GM12872 (cell line): ENCODE measurements around the gene TYRP1.

Experiments used
- TF ChIP-seq, protein P1 (sequence below): IDR thresholded peaks from 3 replicates; pipeline ENCODE4 v1.5.1; 2011; ENCODE audit warnings: low read depth, mild to moderate bottlenecking, low read length, moderate library complexity; ENCODE audit not compliant: insufficient read depth

The TYRP1 gene

DNA sequence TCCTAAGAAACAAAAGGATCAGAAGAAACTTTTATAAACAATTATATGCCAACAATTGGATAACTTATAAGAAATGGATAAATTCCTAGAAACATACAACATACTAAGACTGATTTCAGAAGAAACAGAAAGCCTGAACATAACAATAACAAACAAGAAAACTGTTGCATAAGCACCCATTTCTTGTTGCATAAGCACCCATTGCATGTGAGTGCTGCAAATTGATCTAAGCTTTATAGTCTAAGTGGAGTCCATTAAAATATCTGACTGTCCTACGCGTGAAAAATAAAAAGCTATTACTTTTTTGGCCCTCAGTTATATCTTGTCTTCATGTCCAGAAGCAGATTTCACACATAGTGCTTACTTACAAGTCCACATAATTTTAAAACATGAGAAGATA lies 19.3 kb downstream of the TYRP1 start:
- TF ChIP-seq, protein P1, sequence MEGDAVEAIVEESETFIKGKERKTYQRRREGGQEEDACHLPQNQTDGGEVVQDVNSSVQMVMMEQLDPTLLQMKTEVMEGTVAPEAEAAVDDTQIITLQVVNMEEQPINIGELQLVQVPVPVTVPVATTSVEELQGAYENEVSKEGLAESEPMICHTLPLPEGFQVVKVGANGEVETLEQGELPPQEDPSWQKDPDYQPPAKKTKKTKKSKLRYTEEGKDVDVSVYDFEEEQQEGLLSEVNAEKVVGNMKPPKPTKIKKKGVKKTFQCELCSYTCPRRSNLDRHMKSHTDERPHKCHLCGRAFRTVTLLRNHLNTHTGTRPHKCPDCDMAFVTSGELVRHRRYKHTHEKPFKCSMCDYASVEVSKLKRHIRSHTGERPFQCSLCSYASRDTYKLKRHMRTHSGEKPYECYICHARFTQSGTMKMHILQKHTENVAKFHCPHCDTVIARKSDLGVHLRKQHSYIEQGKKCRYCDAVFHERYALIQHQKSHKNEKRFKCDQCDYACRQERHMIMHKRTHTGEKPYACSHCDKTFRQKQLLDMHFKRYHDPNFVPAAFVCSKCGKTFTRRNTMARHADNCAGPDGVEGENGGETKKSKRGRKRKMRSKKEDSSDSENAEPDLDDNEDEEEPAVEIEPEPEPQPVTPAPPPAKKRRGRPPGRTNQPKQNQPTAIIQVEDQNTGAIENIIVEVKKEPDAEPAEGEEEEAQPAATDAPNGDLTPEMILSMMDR, result no peak

DNA sequence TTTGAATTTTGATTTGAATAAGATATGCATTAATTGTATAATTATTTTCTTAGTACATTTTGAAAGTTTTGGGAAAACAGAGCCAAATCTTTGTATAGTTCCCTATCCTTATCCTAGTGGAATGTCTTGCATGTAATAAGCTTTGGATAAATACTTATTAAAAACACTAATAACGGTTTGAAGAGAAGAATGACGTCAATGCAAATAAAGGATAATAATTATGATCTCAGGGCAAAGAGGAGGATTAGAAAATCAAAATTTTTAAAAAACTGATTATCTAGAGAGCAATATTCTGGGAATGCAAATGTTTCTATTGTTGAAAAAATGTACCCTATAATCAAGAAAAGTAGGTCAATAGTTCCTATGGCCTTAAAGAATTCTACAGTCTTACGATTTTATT lies 22.1 kb downstream of the TYRP1 start:
- TF ChIP-seq, protein P1, result no peak

DNA sequence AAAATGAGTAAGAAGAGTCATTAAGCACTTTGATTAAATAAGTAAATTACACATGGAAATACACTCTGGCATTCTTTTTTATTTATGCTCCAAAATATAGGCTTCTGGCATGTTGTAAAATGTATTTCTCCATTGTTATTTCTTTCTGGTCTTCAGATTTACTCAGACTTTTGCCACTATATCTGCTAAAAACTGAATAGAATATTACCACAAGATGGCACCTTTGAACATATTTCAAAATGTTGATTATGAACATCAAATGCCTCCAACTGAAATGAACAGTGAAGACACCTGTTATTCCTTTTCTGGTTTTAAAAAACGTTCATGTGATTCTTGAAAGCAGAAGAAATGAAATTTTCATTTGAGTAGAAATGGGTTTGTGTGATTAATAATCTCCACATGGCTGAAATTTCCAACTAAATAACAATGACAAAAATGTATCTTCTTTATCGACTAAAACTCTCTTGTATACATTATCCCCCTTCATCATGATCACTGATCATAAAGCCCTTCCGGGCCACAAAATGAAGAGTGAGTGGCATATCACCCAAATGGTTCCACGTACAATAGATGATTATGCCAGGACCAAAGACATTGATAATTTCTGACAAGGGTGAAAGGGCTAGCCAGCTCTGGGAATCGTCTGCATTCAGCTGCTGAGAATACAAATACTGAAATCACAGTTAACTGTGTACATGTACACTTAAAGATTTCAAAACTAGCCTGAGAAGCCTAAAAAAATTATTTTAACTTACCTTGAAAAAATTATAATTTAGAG lies 23.8 kb downstream of the TYRP1 start:
- TF ChIP-seq, protein P1, result no peak

DNA sequence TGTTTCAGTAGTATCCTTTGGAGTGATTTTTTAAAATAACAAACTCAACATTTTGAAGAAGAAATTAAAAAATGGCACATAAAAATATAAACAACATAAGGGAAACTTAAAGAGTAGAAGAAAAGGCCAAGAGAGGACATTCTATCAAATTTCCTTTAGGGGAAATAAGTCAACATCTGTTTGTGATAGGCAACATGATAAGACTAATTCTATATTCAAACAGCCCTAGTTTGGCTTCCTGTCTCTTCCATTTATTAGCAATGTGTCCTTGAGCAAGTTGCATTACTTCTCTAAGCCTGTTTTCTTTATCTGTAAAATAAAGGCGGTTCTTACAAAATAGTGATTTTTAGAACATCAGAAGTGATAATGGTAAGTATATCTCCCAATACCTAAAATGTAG lies 24.7 kb downstream of the TYRP1 start:
- TF ChIP-seq, protein P1, result no peak

DNA sequence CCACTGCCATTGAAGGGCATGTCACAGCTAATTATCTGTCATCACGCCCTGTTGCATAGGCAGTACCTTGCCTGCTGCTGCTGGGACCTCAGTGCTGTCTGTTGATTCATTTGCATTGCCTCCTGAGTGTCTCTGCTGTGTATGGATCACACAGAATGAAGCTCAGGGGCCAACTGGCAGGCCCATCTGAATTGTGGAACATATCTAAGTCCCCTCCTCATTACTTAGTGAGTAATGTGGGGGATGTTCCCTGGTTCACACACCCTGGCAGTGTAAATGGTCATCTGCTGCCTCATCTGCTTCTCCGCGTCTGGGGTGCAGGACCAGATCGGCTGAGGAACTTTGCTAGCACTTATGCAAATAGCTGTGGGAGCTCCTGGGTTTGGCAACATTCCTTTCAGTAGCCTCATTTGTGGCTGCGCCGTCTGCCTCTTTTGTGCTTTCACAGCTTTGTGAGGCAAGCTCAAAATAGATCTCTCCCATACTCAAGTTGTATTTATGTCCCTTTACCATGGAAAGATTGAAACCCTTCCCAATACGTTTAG lies 25.4 kb downstream of the TYRP1 start:
- TF ChIP-seq, protein P1, result no peak

DNA sequence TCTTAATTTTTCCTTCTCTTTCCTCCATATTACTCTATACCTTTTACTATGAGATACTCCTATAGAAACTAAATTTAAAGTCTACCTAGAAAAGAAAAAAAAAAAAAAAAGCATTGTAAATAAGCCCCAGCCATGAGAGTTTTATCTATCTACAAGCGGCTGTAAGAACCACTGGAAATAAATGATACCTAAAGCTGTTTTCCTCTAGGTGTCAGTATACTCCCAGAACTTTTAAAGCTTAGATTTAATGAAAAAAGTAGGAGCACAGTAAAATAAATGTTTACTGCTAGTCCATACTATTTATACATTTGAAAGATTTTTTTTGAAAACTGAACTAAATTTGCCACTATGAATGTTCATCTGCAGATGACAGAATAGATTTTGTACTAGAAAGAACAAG lies 26.2 kb downstream of the TYRP1 start:
- TF ChIP-seq, protein P1, result no peak

DNA sequence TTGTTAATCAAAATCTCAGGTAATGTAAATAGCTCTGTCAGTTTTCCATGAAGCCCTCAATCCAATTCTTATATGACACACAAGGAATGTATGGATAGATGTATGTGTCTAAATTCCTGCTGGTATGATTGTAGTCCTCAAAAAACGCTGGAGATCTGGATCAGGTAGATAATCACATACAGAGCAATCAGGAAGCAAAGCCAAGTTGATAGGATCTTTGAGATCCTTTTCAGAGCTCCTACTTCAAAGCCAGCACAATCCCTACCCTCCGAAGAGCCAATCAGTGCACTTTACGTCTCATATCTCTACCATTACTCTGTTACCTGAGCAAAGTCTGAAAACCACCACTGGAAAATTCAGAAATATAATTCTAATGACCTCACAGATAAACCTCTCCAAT lies 27.4 kb downstream of the TYRP1 start:
- TF ChIP-seq, protein P1, result no peak
